HG02798 (cell line): ENCODE data around the gene PLBD2.
"Not testable (repeated sequence)": the region's sequence is repeated elsewhere in the genome, so short reads cannot be mapped to it uniquely, and the experiment has no call there.

ENCODE experiments used
- ATAC-seq: cut with Tn5 transposase; IDR thresholded peaks from one replicate; pipeline ENCODE4 v1.9.1; 2021; ENCODE audit warnings: mild to moderate bottlenecking; ENCODE audit not compliant: unreplicated experiment, poor library complexity

The PLBD2 gene

GRCh38 chr12:113333877-113334785, 24.3 kb upstream of the PLBD2 start:
- peak; percentile 3 for ATAC-seq

GRCh38 chr12:113334786-113335539, 23.4 kb upstream of the PLBD2 start, which contains the start of gene SLC8B1:
Gene SLC8B1 (minus strand): TSS chr12:113335109. CDS start chr12:113332878, 2,231 bp downstream.
- peak; percentile 96 for ATAC-seq

GRCh38 chr12:113339540-113339939, 18.8 kb upstream of the PLBD2 start:
- ATAC-seq = no peak

DNA sequence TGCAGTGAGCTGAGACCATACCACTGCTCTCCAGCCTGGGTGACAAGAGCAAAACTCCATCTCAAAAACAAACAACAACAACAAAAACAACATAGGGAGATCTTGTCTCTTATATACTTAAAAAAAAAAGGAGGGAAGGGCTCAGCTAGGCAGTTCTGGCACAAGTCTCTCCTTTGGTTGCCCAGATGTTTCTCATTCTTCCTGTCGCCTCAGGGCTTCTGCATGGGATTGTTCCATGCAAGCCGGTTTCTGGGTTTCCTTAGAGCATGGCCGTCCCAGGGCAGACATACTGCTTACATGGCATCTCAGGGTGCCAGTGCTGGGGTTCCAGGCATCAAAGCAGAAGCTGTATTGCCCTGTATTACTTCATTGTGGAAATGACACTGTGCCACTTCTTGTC, 18.3 kb upstream of the PLBD2 start:
- ATAC-seq = no peak

DNA sequence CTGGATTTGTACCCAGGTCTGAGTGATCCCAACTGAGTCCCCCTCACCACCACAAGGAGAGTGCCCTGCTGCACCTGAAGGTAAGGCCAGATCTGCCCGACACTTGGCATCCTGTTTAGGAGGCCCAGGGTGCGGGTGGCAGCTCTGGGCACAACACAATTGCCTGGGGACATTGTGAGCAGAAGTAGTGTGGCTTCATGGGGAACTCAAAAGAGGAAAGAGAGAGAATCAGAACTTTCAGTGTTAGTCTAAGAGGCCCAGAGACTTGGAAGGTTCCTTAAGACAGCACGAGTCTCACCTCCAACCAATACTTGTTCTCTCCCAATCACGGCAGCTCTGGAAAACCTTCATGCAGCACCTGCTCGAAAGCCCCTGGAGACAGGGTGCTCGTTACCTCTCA, 16.9 kb upstream of the PLBD2 start:
- ATAC-seq = no peak

DNA sequence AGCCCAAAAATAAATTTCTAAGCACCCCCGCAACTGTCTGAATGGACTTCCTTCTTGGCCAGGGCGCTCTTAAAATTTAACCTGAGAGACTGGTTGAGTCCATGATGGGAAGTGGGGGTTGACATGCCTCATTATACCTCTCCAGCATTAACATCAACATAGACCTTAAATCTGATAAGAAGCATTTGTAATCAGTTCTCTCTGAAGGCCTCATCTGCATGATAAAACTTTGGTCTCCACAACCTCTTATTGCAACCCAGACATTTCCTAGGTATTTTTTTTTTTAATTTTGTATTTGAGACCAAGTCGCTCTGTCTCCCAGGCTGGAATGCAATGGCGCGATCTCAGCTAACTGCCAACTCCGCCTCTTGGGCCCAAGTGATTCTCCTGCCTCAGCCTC, 13.1 kb upstream of the PLBD2 start:
- ATAC-seq = no peak

DNA sequence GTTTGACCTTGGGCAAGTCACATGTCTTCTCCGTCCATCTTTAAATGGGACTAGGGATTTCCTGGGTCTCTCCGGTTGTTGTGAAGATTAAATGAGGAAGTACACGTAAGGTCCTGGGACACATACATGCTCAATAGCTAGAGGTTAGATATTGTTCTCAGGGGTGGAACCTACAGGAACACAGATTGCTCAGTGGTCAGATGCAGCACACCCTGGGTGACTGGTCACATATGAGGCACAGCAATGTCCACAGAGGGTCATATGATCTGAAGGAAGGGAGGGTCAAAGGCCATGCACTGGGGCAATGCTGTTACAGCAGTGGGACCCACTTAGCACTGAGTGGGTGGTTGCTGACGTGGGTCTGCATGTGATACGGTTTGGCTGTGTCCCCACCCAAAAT, 12.0 kb upstream of the PLBD2 start:
- no peak for ATAC-seq

DNA sequence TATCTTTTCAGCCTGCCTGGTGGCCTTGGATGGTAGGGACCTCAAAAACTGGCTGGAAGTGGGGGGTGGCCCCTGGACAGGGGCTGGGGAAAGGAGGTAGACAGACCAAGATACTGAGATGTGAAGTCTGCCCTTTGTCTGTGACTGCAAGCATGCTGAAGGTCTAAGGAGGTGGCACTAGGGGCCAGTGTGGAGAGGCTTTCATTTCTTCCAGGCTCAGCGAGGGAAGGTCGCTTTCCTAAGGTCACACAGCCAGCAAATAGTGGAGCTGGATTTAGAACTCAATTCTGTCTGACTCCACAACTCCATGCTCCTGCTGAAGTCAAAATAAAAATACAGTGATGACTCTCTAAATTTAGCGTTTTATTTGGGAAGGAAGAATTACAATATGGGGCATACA, 11.3 kb upstream of the PLBD2 start:
- no peak for ATAC-seq

DNA sequence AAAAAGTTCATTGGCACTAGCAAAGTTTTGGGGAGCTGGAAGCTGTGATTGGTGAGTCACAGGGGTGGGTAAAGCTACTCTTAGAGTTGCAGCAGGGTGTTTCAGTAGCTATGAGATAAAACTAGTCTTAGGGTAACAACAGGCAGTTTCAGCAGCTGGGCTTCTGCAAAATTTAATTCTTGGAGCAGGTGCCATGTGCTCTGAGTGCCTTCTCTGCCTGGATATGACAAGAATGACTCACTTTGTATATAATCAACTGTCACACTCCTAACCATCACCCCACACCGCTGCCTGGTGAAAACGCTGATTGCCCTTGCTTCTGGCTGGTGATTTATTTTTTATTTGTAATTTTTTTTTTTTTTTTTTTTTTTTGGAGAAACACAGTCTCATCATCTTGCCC, 10.5 kb upstream of the PLBD2 start:
- no peak for ATAC-seq

- no peak for ATAC-seq
These were observed 9.4 kb upstream of the PLBD2 start for GRCh38 chr12:113348849-113349536.

DNA sequence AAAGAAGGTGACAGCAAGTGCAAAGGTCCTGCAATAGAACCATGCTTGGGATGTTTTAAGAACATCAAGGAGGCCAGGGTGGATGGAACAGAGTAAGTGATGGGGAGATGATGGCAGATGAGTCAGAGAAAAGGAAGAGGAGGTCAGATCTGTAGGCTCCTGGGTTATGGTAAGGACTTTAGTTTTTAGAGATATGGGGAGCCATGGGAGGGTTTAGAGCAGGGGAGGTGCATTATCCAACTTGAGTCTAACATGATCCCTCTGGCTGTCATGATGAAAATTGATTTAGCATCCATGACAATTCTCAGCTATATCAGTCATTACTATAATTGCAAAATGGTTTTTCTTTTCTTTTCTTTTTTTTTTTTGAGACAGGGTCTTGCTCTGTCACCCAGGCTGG, 7.3 kb upstream of the PLBD2 start:
- no peak for ATAC-seq

- not testable (repeated sequence) for ATAC-seq
These were observed 4.2 kb upstream of the PLBD2 start for GRCh38 chr12:113354192-113354591.

DNA sequence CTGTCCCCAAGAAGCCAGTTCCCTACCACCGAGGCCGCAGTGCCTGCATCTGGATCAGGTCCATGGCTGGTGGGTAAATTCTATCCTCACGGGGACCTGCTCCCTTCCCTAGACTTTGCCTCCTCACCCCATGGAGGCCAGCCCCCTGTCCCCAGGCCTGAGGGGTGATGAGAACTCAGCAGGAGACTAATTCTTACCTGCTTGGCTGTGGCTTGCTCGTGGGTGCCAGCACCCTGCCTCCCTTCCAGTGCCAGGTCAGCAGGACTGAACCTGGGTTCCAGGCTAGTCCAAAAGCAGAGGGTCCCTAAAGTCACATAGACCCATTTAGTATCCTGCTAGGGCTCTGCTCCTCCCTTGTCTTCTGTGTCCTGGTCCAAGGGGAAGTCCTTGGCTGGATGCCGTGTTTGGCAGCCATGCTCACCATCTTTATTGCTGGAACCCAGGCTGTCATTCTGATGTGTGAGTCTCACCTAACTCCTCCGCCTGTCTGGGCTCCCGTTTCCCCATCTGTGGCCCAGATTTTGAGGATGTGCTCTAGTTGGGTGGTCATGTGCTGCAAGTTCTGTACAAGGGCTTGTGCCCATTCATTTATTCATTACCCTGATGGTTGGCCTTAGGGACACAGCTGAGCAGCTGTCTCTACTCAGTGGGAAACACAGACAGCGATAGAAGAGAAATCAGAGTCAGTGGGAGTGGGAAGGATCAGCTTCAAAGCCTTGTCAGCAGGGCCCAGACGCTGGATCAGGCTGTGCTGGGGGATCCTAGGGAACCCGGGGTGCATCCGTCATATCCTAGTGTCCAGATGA, 949 bp downstream of the PLBD2 start:
- ATAC-seq = no peak

GRCh38 chr12:113359939-113360748, 1.8 kb downstream of the PLBD2 start:
- no peak for ATAC-seq

DNA sequence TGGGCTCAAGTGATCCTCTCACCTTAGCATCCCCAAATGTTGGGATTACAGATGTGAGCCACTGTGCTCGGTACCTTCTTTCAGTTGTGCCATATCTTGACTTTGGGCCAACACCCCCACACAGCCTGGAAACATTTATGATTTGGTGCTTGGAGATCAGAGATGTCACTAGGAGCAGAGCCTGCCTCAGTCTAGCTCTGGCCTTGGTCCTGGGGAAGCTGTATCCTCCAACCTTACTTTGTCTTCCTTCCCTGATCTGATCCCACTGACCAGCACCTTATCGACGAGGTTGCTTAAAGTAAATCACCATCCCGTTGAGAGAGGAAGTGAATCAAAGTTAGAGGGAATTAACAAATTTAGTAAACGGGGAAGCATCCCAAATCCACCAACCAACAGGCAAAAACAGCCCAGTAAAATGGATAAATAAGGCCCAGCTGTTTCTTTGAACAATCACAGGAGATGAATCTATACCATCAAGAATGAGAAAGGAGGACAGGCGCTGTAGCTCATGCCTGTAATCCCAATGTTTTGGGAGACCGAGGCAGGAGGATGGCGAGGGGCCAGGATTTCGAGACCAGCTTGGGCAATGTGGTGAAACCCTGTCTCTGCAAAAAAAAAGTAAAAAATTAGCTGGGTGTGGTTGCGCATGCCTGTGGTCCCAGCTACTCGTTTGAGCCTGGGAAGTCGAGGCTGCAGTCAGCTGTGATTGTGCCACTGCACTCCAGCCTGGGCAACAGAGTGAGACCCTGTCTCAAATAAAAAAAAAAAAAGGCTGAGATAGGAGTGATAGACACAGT, 3.4 kb downstream of the PLBD2 start:
- no peak for ATAC-seq

DNA sequence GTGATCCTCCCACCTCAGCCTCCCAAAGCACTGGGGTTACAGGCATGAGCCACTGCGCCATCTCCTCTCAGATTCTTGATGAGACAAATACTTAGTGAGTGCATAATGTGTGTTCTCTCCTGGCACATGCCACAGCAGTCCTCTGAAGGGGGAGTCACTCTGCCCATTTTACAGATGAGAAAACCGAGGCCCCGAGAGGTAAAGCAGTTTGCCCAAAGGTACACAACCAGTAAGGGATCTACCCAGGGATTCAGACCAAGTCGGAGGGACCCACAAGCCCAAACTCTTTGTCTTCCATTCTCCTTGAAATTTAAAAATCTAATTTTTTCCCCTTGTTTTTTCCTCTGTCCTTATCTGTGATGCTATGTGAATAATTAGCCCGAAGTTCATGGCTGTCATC, 6.3 kb downstream of the PLBD2 start:
- ATAC-seq = no peak

DNA sequence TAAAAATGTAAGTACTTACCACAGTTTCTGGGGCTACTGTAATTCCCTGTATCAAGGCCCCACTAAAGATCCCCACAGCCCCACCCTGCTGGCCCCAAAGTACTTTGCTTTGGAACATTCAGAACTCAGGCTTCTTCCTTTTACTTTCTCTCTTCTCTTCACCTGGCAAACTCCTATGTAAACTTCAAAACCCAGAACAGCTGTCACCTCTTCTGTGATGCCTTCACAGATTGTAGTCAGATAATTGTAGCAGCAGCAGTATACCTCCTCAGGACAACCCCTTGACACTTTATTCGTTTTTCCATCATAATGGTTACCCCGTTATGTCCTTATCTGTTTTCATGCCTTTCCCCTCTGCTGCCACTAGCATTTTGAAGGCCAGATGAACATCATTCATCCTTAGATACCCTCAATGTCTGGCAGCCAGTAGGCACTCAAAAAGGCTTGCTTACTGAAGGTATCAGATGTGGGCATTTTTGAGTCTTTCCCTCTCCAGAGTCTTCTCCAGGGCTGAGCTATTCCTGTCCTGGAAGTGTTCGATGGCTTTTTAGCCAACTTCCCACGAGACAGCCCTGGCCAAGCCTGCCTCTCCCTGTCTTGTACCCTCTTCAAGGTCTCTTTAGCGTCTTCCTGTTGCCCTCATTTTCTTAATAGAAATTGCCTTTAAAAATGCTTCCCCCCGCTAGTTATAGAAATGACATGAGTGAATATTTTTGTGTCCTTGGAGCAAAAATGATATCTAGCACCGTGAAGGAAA, 7.4 kb downstream of the PLBD2 start:
- ATAC-seq = no peak

DNA sequence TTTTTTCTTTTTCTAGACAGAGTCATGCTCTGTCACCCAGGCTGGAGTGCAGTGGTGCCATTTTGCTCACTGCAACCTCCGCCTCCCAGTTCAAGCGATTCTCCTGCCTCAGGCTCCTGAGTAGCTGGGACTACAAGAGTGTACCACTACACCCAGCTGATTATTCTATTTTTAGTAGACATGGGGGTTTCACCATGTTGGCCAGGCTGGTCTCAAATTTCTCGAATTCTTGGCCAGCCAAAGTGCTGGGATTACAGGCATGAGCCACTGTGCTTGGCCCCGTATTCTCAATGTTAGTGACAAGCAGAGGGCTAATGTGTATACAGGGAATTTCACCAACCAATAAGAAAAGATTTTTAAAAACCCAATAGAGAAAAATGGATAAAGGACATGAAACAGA, 8.4 kb downstream of the PLBD2 start:
- no peak for ATAC-seq
